Sigmoid colon (tissue), 7 donors: ENCODE data around the gene VGLL1. TPM values are rescaled to one million over a fixed set of nuclear protein-coding genes. Genes with fewer than 3 reads are reported as not detected.

Source experiments
- DNase-seq: peaks from one replicate; pipeline ENCODE4 v3.0.0-alpha.2; 2019
- H3K27ac ChIP-seq, 4 donors: fragments of 200-600 bp; sonication (generic); one replicate each; pipeline ENCODE4 v1.5.1; 2016 to 2019; ENCODE audit warnings: mild to moderate bottlenecking in 1 of 4
- H3K27me3 ChIP-seq, 3 donors: fragments of 200-600 bp; sonication (generic); one replicate each; pipeline ENCODE4 v1.5.1; 2019; ENCODE audit warnings: mild to moderate bottlenecking in 1 of 3
- H3K36me3 ChIP-seq, 4 donors: fragments of 200-600 bp; sonication (generic); one replicate each; pipeline ENCODE4 v1.5.1; 2016 to 2019
- H3K4me1 ChIP-seq, 4 donors: fragments of 200-600 bp; sonication (generic); one replicate each; pipeline ENCODE4 v1.5.1; 2017 to 2019
- H3K4me3 ChIP-seq, 4 donors: fragments of 200-600 bp; sonication (generic); one replicate each; pipeline ENCODE4 v1.5.1; 2017 to 2019; ENCODE audit warnings: mild to moderate bottlenecking in 2 of 4, moderate library complexity in 1 of 4
- H3K9me3 ChIP-seq, 4 donors: fragments of 200-600 bp in 3 of 4; sonication (generic) in 3 of 4; one replicate each; pipeline versions ENCODE4 v1.5.1 to v1.6.1; 2013 to 2019
- EP300 ChIP-seq, 4 donors: sonication (generic); formaldehyde crosslinking; IDR thresholded peaks; one replicate each; pipeline ENCODE4 v1.6.1; 2017; ENCODE audit warnings: antibody characterized with exemption in 4 of 4
- POLR2A ChIP-seq, 2 donors: fragments of 450-650 bp; IDR thresholded peaks; one replicate each; pipeline ENCODE4 v1.6.1; 2016; ENCODE audit warnings: antibody characterized with exemption in 2 of 2, mild to moderate bottlenecking in 2 of 2, moderate library complexity in 2 of 2
- POLR2AphosphoS5 ChIP-seq, 4 donors: sonication (generic); formaldehyde crosslinking; IDR thresholded peaks; one replicate each; pipeline ENCODE4 v1.6.1; 2017; ENCODE audit warnings: antibody characterized with exemption in 4 of 4
- WGBS, 2 donors: extraction: QIAGEN DNeasy Blood & Tissue Kit; methylation state at CpG; one replicate each; pipeline ENCODE4 v1.1.7; 2013; 5-methylcytosine and 5-hydroxymethylcytosine counted together
- intact Hi-C: fragments of 100-400 bp; cut with DNase I; formaldehyde crosslinking; loops from one replicate; pipeline ENCODE4 v1.15.1; 2023
- polyA plus RNA-seq, 3 donors: library from polyadenylated mRNA; stranded (reverse); fragments of 200-250 nt; gene quantifications; one replicate each; pipeline ENCODE4 v1.2.3, GENCODE V29; 2013
- total RNA-seq, 4 donors: library from RNA; depleted of rRNA; stranded (reverse); fragments of >200 nt; gene quantifications; one replicate each; pipeline ENCODE4 v1.1.0, GENCODE V29; 2016
- TF ChIP-seq, protein P1 (sequence below), 4 experiments: fragments of 450-650 bp in 3 of 4; fragments of 200-600 bp in 1 of 4; IDR thresholded peaks; one replicate each; pipeline ENCODE4 v1.5.1; 2016 to 2019; ENCODE audit warnings: antibody characterized with exemption in 4 of 4, mild to moderate bottlenecking in 3 of 4, moderate library complexity in 2 of 4
- donor health status: healthy with polysubstance abuse.
- donor health status: Bipolar disorder and iron deficiency.
- donor health status: healthy.

VGLL1 gene
- total and polyA plus RNA-seq, 7 donors = not detected

DNA sequence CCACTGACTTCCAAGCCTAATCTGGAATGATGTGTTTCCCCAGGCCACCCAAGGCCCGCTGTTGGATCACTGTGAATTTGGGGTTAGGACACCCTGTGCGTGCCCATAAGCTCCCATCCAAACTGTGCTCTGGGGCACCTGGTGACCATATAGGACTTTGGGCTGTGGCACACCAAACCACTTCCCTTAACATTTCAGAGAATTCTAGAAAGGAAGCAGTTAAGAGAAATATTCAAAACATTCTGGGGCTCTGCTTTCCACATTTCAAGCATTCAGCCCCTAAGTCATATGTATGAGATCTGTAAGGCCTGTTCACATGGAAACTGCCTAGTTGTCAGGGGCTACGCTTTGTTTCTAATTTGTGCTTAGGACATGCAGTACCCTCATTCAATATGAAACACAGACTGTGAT, 14.4 kb downstream of the VGLL1 start:
- Histone ChIP-seq H3K9me3 (no peaks in the 10 kb centered on the region), H3K27ac (no peak overlapping the region), H3K36me3 (no peaks in the 10 kb centered on the region), H3K27me3 (no peaks in the 10 kb centered on the region), H3K4me3 (no peak overlapping the region), H3K4me1 (no peaks in the 10 kb centered on the region)
- WGBS, 2 donors = 87 to 94% methylated on average over 3 of the region's 3 CpGs
- TF ChIP-seq EP300 (IDR thresholded peaks at IDR 0.05) (no peak), POLR2A (IDR thresholded peaks at IDR 0.05) (no peak), POLR2AphosphoS5 (IDR thresholded peaks at IDR 0.05) (no peak)
- TF ChIP-seq, protein P1, sequence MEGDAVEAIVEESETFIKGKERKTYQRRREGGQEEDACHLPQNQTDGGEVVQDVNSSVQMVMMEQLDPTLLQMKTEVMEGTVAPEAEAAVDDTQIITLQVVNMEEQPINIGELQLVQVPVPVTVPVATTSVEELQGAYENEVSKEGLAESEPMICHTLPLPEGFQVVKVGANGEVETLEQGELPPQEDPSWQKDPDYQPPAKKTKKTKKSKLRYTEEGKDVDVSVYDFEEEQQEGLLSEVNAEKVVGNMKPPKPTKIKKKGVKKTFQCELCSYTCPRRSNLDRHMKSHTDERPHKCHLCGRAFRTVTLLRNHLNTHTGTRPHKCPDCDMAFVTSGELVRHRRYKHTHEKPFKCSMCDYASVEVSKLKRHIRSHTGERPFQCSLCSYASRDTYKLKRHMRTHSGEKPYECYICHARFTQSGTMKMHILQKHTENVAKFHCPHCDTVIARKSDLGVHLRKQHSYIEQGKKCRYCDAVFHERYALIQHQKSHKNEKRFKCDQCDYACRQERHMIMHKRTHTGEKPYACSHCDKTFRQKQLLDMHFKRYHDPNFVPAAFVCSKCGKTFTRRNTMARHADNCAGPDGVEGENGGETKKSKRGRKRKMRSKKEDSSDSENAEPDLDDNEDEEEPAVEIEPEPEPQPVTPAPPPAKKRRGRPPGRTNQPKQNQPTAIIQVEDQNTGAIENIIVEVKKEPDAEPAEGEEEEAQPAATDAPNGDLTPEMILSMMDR (IDR thresholded peaks at IDR 0.05) = no peak
- intact Hi-C loops = no loop called here
- DNase-seq = no peak

DNA sequence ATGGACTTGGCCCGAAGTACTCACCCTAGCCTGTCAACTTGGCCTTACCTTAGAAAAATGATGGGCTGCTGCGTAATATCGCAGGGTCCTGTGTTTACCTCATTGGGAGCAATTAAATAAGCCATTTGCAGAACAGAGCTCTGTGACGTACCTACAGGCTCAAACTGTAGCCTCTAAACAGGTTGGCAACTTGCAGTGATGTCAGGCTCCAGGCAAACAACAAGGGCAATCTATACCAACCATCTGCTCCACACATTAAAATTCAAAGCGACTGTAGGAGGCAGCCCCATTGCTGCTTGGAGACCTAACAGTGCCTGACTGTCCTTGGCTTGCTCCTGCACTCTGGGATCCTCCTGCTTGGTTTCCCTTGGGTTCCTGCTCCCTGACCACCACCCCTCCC, 17.2 kb downstream of the VGLL1 start:
- H3K4me1 ChIP-seq = no peaks in the 10 kb centered on the region
- intact Hi-C loops = no loop called here
- WGBS, 2 donors = 81 to 86% methylated on average over 5 of the region's 5 CpGs
- H3K36me3 ChIP-seq = no peaks in the 10 kb centered on the region
- TF ChIP-seq POLR2A (IDR thresholded peaks at IDR 0.05) (no peak), POLR2AphosphoS5 (IDR thresholded peaks at IDR 0.05) (no peak)
- TF ChIP-seq, protein P1 (IDR thresholded peaks at IDR 0.05) = no peak
- H3K9me3 ChIP-seq = no peaks in the 10 kb centered on the region
- no peak for DNase-seq
- no peaks in the 10 kb centered on the region for H3K27me3 ChIP-seq
- H3K27ac ChIP-seq = no peak overlapping the region
- no peak overlapping the region for H3K4me3 ChIP-seq

DNA sequence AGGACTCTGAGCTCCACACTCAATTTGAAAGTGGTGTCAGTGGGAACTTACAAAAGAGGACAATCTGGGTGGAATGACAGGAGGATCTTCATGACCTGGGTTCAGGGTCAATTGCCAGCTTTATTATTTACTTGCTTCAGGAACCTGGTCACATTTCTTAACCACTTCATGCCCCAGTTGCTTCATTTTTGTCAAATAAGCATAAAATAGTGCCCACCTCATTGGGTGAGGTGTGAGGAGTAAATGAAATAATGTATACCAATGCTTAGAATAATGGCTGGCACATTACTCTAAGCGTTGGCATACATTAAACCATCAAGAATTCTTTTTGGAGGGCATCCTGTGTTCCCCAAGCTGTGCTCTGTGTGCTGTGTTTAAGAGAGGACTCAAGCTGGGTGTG, 19.4 kb downstream of the VGLL1 start:
- H3K4me3 ChIP-seq = no peak overlapping the region
- H3K36me3 ChIP-seq = no peaks in the 10 kb centered on the region
- WGBS, 2 donors = 76 to 86% methylated on average over 1 of the region's 1 CpG
- TF ChIP-seq POLR2A (IDR thresholded peaks at IDR 0.05) (no peak), POLR2AphosphoS5 (IDR thresholded peaks at IDR 0.05) (no peak), EP300 (IDR thresholded peaks at IDR 0.05) (no peak)
- TF ChIP-seq, protein P1 (IDR thresholded peaks at IDR 0.05) = no peak
- intact Hi-C loops = no loop called here
- H3K27ac ChIP-seq = no peak overlapping the region
- no peak for DNase-seq
- no peaks in the 10 kb centered on the region for H3K4me1 ChIP-seq
- no peaks in the 10 kb centered on the region for H3K27me3 ChIP-seq
- no peaks in the 10 kb centered on the region for H3K9me3 ChIP-seq

DNA sequence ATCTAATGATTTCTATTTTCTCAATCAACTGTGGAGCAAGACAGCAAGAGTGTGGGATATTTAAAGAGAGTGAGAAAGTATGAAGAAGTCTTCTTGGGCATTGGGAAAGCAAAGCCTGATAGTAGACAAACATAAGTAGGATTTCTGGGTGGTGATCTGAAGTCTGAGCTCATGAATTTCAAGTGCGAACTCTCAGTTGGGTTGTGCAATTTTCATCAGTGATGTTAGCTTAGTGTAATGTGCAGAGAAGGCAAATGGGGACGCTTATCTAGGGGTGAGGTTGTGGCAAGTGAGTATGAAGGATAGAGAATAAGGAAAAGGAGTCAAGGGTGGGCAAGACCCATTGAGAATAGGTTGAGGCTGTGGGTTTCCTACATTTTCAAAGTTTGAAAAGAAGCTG, 23.7 kb downstream of the VGLL1 start:
- WGBS, 2 donors = 80 to 90% methylated on average over 2 of the region's 2 CpGs
- intact Hi-C loops = no loop called here

More for the DNA sequence above, 23.7 kb downstream of the VGLL1 start:
- TF ChIP-seq POLR2AphosphoS5 (IDR thresholded peaks at IDR 0.05) (no peak), POLR2A (IDR thresholded peaks at IDR 0.05) (no peak), EP300 (IDR thresholded peaks at IDR 0.05) (no peak)
- TF ChIP-seq, protein P1 (IDR thresholded peaks at IDR 0.05) = no peak
- Histone ChIP-seq H3K9me3 (no peaks in the 10 kb centered on the region), H3K4me3 (no peak overlapping the region), H3K27me3 (no peaks in the 10 kb centered on the region), H3K36me3 (no peaks in the 10 kb centered on the region), H3K27ac (no peak overlapping the region), H3K4me1 (no peaks in the 10 kb centered on the region)
- DNase-seq = no peak
